ENCODE data around the gene NEK7.
"Not testable (repeated sequence)": the region's sequence is repeated elsewhere in the genome, so short reads cannot be mapped to it uniquely, and the experiment has no call there.

Gene NEK7

GRCh38 chr1:198171667-198172540, 15.1 kb downstream of the NEK7 start:
- DNase-seq, result no peak

- no peak for DNase-seq
These were observed 17.0 kb downstream of the NEK7 start for GRCh38 chr1:198173832-198174231.

DNA sequence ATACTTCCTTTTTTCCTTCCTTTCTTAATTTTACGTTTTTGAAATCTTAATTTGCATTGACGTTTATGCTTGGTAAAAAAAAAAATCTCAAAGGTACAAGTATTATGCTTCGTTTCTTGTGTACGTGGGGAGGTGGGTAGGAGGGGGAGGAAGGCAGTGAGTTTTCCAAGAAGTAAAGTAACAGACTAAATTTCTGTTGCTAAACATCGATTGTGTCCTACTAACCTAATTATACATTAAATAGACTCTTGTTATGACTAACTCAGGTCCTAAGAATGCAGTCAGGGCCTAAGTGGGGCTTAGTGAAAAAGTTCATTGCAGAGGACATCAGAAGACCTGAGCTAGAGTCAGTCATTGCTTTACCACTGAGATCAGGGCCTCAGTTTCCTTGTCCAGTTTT, 17.5 kb downstream of the NEK7 start:
- DNase-seq, result no peak

GRCh38 chr1:198175423-198176170, 18.8 kb downstream of the NEK7 start:
- DNase-seq, result no peak

- no peak for DNase-seq
These were observed 19.4 kb downstream of the NEK7 start for GRCh38 chr1:198176179-198176578.

GRCh38 chr1:198177546-198177945, 20.7 kb downstream of the NEK7 start:
- no peak for DNase-seq

- DNase-seq, result no peak
These were observed 21.8 kb downstream of the NEK7 start for GRCh38 chr1:198178615-198179014.

DNA sequence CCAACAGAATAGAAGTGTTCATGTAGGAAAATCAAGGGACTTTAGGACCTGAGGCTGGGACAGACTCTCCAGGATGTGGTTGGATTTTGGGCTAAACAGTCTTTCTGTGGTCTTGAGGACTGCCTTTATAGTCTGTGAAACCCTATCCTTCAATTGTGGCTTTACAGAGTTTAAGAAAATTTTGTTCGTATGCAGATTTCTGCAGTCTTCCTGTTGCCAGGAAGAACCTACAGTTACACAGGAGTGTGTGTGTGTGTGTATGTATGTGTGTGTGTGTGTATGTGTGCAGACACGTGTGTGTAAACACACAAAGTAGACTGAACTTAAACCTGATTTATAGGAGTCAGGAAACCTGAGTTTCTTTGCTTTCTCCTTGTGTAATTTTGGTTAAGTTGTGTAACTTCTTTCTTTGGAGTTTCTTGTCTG, 22.8 kb downstream of the NEK7 start:
- no peak for DNase-seq

DNA sequence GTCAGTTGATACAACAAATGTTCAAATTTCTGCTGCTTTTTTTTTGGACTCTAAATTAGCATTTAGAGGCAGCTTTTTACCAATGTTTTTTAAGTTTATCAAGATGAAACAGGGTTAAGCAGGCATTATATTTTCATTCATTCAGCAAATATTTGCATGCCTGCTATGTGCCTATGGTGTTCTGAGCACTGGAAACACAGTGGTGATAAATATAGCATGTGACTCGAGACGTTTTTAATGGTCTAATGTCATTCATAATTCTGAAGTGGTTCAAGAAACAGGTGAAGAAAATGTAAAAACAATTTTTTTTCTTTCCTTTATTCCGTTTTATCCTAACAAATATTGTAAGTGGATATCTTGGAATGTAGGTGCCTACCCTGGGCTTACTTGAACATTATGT, 26.8 kb downstream of the NEK7 start:
- DNase-seq, result no peak

DNA sequence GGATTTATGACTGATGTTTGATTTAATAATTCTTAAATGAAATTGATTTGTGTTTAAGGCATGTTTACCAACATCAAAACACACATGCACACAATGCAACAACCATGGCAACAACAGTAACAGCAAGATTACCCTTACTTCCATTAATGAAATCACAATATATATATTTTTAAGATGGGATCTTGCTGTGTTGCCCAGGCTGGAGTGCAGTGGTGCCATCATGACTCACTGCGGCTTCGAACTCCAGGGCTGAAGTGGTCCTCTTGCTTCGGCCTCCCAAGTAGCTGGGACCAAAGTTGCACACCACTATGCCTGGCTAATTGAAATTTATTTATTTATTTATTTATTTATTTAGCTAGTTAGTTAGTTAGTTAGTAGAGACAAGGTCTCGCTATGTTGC, 27.7 kb downstream of the NEK7 start:
- no peak for DNase-seq

DNA sequence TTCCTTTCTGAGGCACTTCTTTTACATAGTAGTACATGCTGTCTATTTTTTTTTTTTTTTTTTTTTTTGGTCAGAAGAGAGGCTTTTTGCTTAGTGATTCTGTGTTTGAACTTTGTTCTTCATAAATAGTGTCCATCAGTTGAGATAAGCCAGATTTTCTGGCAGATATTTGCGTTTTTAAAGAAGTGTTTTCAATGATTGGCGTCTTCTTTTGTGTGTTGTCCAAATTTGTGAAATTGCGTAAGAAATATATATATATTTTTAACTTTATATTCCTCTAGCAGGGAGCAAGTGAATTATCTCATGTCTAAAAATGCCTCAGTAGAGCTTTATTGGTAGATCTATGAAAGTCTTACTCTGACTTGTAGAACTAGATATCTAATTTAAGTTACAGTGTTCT, 28.3 kb downstream of the NEK7 start:
- DNase-seq, result no peak

GRCh38 chr1:198185759-198186158, 29.0 kb downstream of the NEK7 start:
- DNase-seq, result no peak

GRCh38 chr1:198186916-198187580, 30.2 kb downstream of the NEK7 start:
- no peak for DNase-seq

DNA sequence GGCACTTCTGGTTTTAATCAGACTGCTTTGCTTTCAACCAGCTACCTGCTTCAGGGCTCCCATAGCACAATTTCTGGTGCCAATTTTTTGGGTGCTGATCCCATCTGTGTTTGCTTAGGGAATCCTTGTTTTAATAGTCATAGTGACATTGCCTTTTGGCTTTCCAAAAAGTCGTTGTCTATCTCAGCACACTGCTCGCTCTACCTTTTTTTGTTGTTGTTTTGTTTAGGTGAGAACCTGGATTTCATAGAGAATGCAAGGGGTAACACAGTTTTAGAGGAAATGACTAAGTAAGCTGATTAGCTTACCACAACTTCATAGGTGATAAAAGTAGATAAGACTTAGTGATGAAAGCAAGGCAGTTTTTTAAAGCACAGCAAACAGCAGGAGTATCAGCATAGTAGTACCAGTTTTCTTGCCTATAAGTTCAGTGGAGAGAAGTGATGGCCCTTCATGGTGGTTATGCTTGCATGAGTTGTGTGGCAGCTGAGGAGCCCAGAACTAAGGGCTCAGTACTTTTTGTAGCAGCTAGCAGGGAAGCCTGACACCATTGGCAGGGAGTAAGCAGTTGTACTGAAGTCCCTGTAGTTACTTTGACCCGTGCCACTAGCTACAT, 31.3 kb downstream of the NEK7 start:
- no peak for DNase-seq

GRCh38 chr1:198191117-198191516, 34.3 kb downstream of the NEK7 start:
- no peak for DNase-seq

GRCh38 chr1:198193871-198194270, 37.1 kb downstream of the NEK7 start:
- DNase-seq, result not testable (repeated sequence)

DNA sequence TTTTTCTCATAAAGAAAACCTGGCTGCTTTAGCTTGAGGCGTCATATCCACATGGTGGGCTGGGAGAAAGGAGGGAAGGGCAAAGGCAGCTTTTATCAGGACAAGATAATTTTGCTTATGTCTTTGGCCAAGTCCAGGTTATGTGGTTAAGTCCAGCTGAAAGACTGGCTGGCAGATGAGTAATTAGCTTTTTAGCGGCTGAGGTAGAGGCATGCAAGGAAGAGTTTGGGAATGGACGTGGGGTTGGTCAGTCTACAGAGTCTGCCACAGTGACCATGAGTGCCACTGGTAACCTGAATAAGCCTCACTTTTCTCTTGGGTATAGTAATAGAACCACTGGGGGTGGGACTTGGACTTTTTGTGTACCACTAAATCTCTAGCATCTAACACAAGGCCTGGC, 39.8 kb downstream of the NEK7 start:
- no peak for DNase-seq

DNA sequence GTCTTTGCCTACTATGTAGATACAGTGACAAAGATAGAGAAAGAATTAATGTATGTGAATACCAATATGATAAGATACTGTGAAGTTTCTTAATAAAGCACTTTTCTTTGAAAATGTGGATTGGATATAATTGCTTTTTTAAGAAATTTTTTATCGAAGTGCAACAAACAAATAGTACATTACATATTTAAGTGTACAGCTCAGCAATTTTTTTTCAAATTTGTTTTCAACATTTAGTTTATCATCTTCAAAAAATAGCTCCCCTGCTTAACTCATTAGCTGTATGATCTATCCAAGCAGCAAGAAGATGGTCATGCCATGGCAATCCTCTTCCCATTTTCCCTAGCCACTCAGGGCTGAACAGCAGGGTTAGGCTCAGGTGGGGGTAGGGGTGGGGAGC, 40.5 kb downstream of the NEK7 start:
- no peak for DNase-seq

DNA sequence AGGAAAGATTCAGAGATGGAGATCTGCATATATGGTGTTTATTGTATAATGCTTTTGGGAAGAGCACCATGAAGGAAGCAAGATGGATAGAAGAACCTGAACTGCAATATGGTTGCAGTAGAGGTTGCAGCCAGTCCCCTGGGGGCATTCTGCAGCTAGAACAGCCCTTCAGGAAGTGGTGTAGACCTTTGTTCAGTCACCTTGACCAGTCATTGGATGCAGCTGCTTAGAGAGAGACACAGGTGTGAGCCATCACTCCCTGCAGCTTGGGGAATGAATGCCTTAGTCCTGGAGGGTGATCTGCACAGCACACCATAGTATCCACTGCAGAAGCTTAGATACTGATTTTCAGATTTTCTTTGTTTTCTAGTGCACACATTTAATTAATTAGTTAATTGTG, 42.3 kb downstream of the NEK7 start:
- DNase-seq, result no peak

DNA sequence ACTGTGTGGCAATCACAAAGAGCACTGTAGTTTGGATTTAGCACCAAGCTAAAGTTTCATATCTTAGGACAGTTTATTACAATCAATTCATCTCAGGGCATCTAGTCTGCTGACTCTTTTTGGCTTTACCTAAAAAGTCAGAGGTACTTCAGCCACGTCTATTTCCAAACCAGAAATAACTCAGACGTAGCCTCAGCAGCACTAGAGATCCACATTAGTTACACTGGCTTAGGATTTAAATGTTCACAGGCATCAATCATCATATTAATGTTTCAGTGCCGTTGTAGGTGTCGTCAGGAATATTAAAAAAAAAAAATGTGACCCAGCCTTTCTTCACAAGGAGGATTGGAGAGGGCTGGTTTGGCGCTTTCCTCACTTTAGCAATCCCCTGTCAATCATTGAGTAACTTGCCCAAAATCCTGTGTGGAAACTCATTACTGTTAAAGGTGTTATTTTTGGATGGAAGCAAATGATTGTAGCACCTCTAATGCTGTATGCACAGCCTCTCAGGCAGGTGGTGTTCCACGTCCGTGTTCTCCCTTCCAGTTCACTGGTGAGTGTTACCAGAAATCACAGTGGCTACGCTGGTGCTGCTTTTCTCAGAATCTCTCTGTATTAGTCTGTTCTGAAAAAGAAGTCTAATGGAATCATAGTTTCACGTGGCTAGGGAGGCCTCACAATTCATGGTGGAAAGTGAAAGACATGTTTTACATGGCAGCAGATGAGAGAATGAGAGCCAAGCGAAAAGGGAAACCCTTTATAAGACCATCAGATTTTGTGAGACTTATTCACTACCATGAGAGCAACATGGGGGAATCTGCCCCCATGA, 45.4 kb downstream of the NEK7 start:
- no peak for DNase-seq

GRCh38 chr1:198203434-198203833, 46.6 kb downstream of the NEK7 start:
- no peak for DNase-seq

Measured in amygdala (tissue), 56 donors.